NCI-H774 (cell line): Measurements from ENCODE around the gene PARG.
"Not testable (repeated sequence)": the region's sequence is repeated elsewhere in the genome, so short reads cannot be mapped to it uniquely, and the experiment has no call there.

Experiments
- DNase-seq: peaks from one replicate; lab custom pipeline; 2025; lab: John Stamatoyannopoulos, UW

PARG gene

DNA sequence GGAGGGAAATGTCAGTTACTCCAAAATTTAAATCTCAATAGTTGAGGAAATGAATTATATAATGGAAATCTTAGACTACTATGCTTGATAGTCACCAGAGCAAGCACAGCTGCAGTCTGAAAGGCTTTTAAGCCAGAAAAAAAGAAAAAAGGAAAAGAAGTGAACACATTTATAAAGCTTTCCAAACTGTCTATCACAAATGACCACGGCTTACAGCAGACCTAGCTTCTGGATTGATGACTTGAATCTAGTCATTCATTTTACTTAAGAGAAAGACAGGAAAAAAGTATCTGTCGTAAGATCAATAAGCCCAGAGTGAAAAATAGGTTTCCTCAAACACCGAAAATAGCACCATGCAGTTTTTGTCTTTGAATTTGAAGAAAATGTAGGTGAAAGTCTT lies 111.8 kb downstream of the PARG start:
- no peak for DNase-seq

DNA sequence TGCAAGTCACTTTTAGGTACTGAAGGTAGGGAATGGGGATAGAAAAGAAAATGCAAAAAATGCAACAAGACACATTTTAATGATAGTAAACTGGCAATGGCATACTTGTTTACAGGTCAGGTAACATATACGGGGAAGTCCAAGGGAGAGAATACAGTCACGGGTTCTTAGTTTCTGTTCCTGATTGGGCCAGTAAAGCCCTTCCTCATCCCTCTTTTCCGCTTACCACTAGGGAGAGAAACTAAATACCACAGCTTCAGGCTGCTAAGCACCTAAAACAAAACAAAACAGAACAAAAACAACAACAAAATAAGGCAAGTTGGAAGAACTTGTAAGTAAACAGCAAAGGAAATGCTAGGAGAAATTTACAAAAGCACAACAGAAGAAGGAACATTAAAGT lies 114.5 kb downstream of the PARG start:
- no peak for DNase-seq

DNA sequence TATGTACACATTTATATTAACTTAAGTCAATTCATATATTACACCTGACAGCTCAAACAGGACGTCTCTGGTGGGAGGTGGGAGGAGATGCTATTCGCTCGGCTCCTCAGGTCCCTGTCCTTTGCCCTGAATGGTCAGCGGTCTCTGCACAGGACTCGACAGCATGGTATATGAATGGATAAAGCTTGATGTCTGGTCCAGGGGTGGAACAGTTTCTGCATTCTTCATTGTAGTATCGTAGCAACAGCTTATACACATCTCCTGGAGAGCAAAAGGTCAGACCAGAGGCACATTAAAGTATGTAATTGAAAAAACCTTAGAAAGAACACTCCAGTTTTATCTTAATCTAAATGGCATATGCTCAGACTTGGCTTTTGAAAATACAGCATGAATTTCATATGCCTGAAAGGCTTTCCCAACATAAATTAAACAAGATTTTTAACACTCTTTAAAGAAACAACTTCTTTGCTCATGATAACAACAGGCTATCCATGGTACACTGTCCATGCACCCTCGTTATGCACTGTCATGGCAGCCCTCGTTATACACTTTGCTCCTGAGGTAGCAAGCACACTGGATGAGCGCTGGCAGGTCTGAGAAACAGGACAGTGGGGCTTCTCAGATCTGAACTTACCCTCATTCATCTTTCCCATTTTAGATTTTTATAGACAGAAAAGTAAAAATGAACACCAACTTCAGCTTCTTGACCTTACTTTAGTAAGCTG lies 122.4 kb downstream of the PARG start:
- DNase-seq: no peak

DNA sequence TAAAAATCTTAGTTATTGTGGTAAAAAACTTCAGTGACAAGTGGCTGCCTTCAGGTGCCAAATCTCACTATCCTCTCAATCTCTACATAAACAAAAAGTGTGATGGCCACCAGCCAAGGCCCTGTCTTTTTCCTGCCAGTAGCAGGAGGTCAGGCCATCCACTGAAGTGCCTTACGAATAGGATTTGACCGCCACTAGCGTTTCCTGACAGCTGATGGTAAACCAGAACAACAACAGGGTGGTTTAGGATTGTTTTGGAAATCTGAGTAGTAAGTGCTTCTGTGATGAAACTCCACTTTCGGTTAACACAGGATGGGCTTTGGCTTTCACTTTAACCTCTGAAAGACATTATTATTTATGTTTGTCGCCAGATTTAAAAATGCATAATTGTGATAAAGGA lies 124.0 kb downstream of the PARG start:
- DNase-seq: no peak

DNA sequence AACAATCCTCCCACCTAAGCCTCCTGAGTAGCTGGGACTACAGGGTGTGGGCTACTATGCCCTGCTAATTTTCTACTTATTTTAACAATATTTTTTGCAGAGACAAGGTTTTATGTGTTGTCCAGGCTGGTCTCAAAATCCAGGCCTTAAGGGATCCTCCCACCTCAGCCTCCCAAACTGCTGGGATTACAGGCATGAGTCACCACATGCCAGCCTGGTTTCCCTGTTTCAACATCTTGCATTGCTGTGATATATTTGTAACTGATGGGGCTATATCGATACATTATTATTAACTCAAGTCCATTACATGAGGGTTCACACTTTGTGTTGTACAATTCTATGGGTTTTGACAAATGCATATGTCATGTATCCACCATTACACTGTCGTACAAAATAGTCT lies 137.8 kb downstream of the PARG start:
- DNase-seq: no peak

DNA sequence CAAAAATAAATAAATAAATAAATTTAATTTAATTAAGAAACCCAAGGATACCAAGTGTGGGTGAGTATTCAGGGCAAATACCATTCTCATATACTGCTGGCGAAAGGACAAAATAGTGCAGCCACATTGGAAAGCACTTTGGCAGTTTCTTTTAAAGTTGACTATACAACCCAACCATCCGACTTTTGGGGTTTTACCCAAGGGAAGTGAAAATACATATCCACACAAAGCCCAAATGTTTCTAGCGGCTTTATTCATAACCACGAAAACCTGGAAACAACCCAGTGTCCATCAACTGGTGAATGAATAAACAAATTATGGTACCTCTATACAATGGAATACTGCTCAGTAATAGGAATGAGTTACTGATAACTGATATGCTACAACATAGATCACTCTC lies 143.6 kb downstream of the PARG start:
- DNase-seq: no peak

DNA sequence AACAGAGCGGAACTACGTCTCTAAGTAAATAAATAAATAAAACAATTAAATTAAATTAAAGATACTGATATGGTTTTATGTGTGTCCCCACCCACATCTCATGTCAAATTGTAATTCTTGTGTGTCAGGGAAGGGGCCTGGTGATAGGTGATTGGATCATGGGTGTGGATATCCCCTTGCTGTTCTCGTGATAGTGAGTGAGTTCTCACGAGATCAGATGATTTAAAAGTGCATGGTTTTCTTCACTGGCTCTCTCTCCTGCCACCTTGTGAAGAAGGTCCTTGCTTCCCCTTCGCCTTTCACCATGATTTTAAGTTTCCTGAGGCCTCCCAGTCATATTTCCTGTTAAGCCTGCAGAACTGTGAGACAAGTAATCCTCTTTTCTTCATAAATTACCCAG lies 150.7 kb downstream of the PARG start:
- no peak for DNase-seq

DNA sequence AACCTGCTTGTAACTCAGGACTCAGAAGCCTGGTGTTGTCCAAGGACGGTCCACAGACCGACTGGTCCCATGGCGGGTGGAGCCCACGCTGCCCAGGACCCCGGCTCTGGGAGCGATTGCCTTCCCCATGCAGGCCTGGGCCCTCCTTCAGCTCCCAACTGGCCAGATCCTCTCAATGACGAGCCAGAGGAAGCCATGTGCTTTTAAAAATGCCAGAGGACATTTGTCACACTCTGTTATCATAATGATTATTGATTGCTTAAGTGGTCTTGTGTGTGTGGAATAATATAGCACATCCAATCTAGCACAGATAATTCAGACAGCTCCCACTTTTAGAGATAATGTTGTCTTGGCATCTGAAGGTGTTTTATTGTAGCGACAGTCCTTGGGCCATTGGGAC lies 157.1 kb downstream of the PARG start:
- DNase-seq: no peak

DNA sequence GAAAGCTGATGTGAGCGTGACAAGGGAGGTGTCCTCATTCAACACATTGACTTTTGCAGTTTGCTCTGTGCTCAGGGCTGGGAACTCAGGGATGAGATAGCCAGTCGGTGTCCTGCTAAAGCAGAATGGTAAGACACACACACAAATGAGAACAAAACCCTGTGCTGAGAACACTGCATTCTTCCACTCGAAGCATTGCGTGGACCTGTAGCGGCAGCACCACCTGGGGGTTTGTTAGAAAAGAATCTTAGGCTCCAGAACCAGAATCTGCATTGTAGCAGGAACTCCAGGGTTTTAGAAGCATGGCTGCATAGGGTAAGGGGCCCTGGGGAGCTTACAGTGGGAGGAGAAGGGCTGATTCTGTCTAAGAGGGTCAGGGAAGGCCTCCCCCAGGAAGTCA lies 158.2 kb downstream of the PARG start:
- no peak for DNase-seq

DNA sequence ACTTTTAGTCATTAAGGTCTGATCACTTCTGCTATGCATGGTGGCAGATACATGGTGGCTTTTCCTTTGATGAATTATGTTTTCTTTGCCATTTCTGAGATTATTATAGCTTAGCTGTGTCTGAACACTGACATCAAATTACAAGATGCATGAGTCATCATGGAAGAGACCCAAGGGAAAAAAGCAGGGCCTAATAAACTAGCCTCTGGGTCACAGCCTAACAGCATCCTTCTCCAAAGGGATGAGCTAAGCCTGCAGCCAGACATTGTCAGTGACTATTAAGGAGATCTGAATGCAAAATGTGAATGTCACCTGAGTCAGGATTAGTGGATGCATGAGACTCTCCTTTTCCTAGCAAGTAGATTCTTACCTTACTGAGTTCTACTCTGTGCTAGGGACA lies 160.6 kb downstream of the PARG start:
- DNase-seq: no peak

DNA sequence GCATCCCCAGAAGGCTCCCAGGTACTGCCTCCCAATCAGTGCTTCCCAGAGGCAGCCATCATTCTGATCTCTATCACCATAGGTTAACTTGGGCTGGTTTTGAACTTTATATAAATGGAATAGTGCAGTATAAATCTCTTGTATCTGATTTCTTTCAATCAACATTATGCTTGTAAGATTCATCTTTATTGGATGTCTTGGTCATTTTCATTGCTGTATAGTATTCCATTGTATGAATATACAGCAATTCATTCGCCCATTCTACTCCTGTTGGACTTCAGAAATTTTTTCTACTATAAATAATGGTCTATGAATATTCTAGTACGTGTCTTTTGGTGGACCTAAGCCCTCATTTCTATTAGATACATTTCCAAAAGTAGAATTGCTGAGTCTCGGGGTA lies 163.6 kb downstream of the PARG start:
- DNase-seq: no peak

DNA sequence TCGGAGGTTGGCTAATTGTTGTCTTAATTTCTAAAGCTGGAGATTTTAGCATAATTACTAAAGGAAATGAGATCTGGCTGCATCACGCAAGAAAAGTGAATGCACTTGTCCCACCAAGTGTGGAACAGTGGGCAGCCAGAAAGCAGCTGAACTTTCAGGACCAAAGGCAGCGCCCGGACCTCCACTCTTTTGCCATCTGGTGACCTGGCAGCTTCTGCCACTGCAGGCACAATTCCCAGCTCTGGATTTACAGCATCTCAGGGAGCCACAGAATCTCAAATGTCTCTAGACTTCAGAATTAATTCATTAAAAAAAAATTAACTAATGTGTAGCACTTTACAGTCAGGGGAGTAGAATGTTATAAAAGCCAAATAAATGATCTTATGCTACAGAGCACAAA lies 165.0 kb downstream of the PARG start:
- DNase-seq: no peak

DNA sequence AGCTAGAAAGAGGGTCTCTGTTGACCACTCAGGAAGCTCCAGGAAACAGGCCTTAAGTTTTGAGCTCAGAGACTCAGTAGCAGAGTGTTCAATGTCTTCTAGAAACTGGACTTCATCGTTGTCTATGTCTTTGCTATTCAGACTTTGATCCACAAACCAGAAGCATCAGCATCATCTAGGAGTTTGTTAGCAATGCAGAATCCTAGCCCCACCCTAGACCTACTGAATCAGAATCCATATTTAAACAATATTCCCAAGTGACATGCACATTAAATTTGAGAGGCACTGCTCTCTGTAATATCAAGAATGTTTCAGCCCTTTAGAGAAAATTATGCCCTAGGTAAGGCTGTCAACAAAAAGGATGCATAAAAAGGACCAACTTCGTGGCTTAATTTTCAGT lies 166.8 kb downstream of the PARG start:
- DNase-seq: no peak

DNA sequence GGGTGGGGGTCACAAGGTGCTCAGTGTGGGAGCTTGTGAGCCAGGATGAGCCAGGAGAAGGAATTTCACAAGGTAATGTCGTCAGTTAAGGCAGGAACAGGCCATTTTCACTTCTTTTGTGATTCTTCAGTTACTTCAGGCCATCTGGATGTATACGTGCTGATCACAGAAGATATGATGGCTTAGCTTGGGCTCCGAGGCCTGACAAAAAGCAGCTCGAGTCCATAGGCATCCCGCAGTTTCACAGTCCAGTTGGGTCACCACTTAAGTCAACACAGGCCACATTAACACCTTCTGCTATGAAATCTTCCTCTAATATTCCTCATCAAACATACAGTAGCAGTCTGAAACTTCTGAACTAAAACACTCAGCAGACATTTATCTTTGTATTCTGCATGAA lies 168.9 kb downstream of the PARG start:
- DNase-seq: not testable (repeated sequence)

DNA sequence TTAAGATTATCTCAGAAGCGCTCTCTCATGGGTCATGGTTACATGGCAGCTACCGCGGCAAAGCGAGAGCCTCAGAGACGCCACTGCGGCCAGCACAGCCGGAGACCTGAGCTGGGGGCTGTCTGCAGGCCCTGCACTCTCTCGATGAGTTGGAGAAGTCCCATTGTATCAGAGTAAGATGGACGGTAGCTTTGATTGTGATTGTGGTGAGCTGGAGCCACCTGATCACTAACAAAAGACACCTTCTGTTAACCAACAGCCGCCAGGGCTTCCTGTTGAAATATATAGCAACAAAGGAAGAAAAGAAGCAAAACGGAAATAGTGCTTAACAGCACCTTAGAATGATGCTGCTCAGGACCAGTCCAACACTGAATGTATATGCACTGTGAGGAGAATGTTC lies 170.8 kb downstream of the PARG start:
- DNase-seq: not testable (repeated sequence)

DNA sequence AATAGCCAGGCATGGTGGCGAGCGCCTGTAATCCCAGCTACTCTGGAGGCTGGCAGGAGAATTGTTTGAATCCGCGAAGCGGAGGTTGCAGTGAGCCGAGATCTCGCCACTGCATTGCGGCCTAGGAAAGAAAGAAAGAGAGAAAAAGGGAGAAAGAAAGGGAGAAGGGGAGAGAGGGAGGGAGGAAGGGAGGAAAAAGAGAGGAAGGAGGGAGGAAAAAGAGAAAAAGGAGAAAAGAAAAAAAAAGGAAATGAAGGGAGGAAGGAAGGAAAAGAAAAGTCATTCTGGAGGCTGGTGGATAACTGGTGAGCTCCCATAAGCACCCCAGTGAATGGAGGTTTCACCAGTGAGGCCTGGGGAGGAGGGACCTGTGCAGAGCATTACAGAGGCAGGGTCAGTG lies 172.1 kb downstream of the PARG start:
- DNase-seq: no peak

DNA sequence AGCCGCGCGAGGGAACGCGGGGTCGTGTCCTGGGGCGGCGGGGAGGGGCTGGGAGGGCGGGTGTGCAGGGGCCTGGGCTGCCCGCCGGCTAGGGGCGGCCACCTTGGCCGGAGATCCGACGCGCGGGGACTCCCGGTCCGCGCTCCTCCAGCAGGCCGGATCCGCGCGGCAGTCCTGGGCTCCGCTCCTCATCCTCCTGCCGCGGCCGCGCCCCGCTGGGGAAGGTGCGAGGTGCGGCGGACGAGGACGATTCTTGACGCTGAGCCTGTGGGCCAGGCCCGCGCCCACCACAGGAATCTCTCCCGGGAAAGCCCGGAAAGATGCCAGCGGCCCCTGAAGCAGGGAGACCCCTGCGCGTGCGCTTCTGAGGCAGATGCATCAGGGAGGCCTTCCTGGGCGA lies 173.1 kb downstream of the PARG start:
- no peak for DNase-seq

DNA sequence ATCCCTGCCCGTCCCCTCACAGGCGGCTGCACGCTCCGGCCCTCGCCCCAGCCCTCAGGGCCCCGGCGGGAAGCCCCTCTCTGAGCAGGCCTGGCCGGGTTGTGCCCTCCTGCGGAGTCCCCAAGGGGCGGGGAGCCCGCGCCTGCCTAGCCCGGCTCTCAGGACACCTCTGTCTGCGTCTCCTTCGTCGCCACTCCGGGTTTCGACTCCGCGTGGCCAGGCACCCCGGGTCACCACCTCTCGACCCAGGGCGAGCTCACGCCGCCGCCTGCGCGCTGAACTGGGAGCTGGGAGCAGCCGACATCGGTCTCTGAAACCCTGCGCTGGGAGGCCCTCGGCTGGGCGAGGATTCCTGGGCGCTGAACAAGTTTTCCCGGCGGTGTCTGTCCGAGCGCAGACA lies 173.5 kb downstream of the PARG start:
- no peak for DNase-seq
